ENCODE measurements around the gene DNM1L. TPM values are rescaled to one million over a fixed set of nuclear protein-coding genes. Genes with fewer than 3 reads are reported as not detected.

The DNM1L gene
- total RNA-seq, 1 donor from 2014 or later: 40.9 TPM

- Histone ChIP-seq H3K36me3 (no peaks in the 10 kb centered on the region), H3K9me3 (no peaks in the 10 kb centered on the region), H3K4me3 (no peak overlapping the region), H3K4me1 (no peaks in the 10 kb centered on the region), H3K27me3 (ENCODE audit: low read depth) (peaks cover 2% of the 10 kb centered on the region), H3K27ac (no peak overlapping the region)
- intact Hi-C loops (cut with DNase I): no loop called here
- TF ChIP-seq, protein P1, sequence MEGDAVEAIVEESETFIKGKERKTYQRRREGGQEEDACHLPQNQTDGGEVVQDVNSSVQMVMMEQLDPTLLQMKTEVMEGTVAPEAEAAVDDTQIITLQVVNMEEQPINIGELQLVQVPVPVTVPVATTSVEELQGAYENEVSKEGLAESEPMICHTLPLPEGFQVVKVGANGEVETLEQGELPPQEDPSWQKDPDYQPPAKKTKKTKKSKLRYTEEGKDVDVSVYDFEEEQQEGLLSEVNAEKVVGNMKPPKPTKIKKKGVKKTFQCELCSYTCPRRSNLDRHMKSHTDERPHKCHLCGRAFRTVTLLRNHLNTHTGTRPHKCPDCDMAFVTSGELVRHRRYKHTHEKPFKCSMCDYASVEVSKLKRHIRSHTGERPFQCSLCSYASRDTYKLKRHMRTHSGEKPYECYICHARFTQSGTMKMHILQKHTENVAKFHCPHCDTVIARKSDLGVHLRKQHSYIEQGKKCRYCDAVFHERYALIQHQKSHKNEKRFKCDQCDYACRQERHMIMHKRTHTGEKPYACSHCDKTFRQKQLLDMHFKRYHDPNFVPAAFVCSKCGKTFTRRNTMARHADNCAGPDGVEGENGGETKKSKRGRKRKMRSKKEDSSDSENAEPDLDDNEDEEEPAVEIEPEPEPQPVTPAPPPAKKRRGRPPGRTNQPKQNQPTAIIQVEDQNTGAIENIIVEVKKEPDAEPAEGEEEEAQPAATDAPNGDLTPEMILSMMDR (IDR thresholded peaks at IDR 0.05): no peak
- no peak for ATAC-seq
- no peak for DNase-seq
These were observed 98.6 kb downstream of the DNM1L start for GRCh38 chr12:32777691-32778175.

GRCh38 chr12:32780071-32780470, 101.0 kb downstream of the DNM1L start:
- TF ChIP-seq, protein P1 (IDR thresholded peaks at IDR 0.05): no peak
- intact Hi-C loops (cut with DNase I): no loop called here
- H3K27ac ChIP-seq: no peak overlapping the region
- peaks cover 8% of the 10 kb centered on the region for H3K27me3 ChIP-seq (ENCODE audit: low read depth)
- no peak overlapping the region for H3K4me3 ChIP-seq
- no peaks in the 10 kb centered on the region for H3K4me1 ChIP-seq
- H3K36me3 ChIP-seq: no peaks in the 10 kb centered on the region
- no peak for ATAC-seq
- DNase-seq: no peak
- H3K9me3 ChIP-seq: no peaks in the 10 kb centered on the region

DNA sequence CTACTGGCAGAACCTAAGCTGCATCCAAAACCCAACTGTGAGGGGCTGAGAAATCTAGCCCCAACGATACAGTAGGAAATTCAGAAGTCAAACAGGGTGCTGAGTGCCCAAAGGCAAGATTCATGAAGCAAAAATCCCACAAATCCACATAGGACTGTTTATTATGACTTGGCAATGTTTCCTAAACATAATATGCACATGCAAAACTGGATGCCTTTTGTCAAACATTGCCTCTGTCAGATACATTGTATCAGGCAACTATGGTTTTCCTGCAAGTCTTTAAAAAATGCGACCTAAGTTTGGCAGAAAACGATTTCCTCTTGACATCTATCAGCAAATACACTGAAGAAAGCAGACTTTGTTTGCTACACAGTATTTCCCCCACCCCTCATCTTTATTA, 103.9 kb downstream of the DNM1L start:
- ATAC-seq: no peak
- Histone ChIP-seq H3K36me3 (no peaks in the 10 kb centered on the region), H3K4me1 (no peaks in the 10 kb centered on the region), H3K9me3 (no peaks in the 10 kb centered on the region), H3K27ac (no peak overlapping the region), H3K4me3 (no peak overlapping the region), H3K27me3 (ENCODE audit: low read depth) (peaks cover 6% of the 10 kb centered on the region)
- intact Hi-C loops (cut with DNase I): no loop called here
- TF ChIP-seq, protein P1 (IDR thresholded peaks at IDR 0.05): no peak
- DNase-seq: no peak

GRCh38 chr12:32785557-32785956, 106.5 kb downstream of the DNM1L start:
- ATAC-seq: no peak
- peaks cover 6% of the 10 kb centered on the region for H3K27me3 ChIP-seq (ENCODE audit: low read depth)
- no peaks in the 10 kb centered on the region for H3K9me3 ChIP-seq
- no peak overlapping the region for H3K4me3 ChIP-seq
- intact Hi-C loops (cut with DNase I): no loop called here
- no peak for DNase-seq
- TF ChIP-seq, protein P1 (IDR thresholded peaks at IDR 0.05): no peak
- no peaks in the 10 kb centered on the region for H3K36me3 ChIP-seq
- H3K27ac ChIP-seq: no peak overlapping the region
- H3K4me1 ChIP-seq: no peaks in the 10 kb centered on the region

GRCh38 chr12:32788405-32788804, 109.3 kb downstream of the DNM1L start:
- no peak for DNase-seq
- no peak for ATAC-seq
- Histone ChIP-seq H3K9me3 (no peaks in the 10 kb centered on the region), H3K27me3 (ENCODE audit: low read depth) (peaks cover 6% of the 10 kb centered on the region), H3K27ac (no peak overlapping the region), H3K36me3 (no peaks in the 10 kb centered on the region), H3K4me3 (no peak overlapping the region), H3K4me1 (no peaks in the 10 kb centered on the region)
- TF ChIP-seq, protein P1 (IDR thresholded peaks at IDR 0.05): no peak
- intact Hi-C loops (cut with DNase I): no loop called here

DNA sequence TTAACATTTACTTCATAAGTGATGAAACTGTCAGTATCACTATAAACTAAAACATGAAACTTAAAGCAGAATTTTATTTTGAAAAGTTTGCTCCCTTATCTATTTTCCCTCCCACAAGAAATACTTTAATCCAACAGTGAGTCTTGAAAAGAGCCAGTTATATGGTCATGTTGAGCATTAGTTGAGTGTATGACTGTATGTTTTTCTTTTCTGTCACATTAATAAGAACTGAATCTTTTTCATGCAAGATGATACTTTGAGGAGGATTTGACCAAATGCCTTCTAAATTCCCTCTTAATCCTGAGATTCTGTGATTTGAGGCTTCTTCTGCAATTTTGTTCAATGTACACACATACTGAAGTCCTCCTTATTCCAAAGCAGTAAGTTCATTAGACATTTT, 110.3 kb downstream of the DNM1L start:
- DNase-seq: no peak
- H3K4me3 ChIP-seq: no peak overlapping the region
- intact Hi-C loops (cut with DNase I): no loop called here
- no peaks in the 10 kb centered on the region for H3K27me3 ChIP-seq (ENCODE audit: low read depth)
- TF ChIP-seq, protein P1 (IDR thresholded peaks at IDR 0.05): no peak
- no peaks in the 10 kb centered on the region for H3K9me3 ChIP-seq
- ATAC-seq: no peak
- no peaks in the 10 kb centered on the region for H3K4me1 ChIP-seq
- no peak overlapping the region for H3K27ac ChIP-seq
- H3K36me3 ChIP-seq: no peaks in the 10 kb centered on the region
